CD4-positive, alpha-beta T cell treated with Interleukin-21 for 1 hour (primary cell): ENCODE measurements around the gene RNMT.

ENCODE experiments used
- DNase-seq: peaks from one replicate; pipeline ENCODE4 v3.0.0-alpha.2; 2020

Gene RNMT

DNA sequence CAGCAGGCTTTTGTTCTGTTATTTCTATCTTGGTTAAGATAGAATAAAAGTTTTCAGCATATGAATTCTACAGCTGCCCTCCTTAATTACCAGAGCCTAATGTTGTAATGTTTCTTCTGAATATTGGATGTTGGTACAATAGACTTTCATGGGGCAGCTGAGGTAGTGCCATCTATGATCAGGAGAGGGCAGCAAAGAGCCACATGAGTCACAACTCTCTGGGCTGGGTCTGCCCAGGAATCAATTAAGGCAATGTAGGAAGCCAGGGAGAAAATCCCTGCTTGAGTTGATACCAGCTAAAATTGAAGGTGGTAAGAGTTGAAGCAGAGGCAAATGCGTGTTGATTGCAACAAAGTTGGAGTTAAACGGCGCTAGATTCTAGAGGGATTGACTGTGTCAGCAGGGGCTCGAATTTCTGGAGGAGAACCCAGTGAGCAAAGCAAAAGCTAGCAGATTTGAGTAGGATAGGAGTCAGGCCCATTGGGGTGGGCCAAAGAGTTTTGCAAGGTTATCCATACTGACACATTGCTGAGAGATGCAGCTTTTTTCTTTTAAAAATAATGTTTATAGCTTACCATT is 86.9 kb downstream of the RNMT start:
- DNase-seq: peak; percentile 52
